ENCODE data around the gene G6PD.
"Not testable (repeated sequence)": the region's sequence is repeated elsewhere in the genome, so short reads cannot be mapped to it uniquely, and the experiment has no call there.

The G6PD gene

GRCh38 chrX:154546354-154547244 lies at the start of gene G6PD:
Gene G6PD, minus strand, starts transcription at chrX:154546846. Its CDS starts 691 bp downstream, at chrX:154546155.
- peak; percentile 29 for DNase-seq

DNA sequence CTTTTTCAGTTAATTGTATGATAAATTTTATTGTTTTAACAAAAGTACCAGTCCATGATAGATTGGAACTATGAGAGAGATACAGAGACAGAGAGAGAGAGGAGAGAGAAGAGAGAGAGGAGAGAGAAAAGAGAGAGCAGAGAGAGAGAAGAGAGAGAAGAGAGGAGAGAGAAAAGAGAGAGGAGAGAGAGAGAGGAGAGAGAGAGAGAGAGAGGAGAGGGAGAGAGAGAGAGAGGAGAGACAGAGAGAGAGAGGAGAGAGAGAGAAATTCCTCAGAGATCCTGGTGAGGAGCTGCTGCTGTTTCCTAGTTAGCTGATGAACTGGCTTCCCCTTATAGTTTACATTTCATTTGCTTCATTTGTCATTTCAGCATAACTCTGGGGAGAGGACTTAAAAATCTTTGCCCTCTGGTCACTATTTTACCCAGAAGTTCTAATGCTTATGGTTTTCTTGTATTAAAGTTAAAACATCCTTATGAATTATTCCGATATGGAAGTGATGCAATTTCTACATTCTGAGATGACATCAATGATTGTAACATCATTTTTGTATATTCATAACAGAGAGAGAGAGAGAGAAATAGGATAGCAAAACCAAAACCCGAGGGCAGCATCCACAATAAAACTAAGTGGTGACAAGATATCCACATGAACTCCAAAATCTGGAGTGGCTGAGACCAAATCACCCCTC lies 49.1 kb upstream of the G6PD start:
- no peak for DNase-seq

DNA sequence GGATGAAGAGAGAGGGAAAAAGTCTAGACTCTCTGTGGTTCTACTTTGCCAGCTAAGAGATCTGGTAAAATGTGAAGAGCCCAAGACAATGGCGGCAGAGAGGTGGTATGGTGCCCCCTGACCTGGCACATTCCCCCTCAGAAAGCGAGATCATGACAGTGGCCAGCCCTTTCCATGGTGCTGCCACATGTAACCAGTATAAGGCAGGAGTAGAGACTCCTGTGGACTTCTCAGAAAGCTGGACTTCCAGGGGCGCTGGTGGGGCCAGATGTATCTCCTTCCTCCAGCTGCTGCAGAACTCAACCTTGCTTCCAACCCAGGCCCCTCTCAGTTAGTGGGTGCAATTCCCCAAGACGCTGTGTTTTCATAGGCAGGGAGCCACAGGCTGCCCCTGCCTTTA lies 47.8 kb upstream of the G6PD start:
- DNase-seq = no peak

DNA sequence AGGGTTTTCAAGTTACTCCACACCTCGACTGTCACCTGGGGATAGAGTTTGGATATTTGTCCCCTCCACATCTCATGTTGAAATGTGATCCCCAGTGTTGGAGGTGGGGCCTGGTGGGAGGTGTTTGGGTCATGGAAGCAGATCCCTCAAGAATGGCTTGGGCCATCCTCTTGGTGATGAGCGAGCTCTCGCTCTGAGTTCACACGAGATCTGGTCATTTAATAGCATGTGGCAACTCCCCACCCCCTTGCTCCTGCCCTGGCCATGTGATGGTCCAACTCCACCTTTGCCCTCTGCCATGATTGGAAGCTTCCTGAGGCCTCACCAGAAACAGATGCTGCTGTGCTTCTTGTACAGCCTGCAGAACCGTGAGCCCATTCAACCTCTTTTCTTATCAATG lies 46.6 kb upstream of the G6PD start:
- DNase-seq = no peak

DNA sequence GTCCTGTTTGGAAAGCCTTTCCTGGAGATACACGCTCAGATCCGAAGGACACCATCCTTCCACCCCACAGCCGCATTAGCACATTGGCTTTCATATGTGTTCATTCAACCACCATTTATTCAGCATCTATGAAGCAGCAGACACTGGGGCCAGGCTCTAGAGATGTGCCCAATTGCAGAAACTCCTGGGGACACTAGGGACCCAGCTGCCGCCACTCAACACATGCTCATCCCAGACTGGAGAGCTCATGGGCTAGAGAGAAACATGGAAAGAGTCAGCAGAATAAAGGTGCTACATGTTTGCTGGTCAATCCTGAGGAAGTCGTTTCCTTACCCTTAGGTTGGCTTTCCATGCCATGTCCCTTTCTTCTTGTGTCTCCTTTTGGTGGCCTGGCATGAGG lies 45.9 kb upstream of the G6PD start:
- no peak for DNase-seq

DNA sequence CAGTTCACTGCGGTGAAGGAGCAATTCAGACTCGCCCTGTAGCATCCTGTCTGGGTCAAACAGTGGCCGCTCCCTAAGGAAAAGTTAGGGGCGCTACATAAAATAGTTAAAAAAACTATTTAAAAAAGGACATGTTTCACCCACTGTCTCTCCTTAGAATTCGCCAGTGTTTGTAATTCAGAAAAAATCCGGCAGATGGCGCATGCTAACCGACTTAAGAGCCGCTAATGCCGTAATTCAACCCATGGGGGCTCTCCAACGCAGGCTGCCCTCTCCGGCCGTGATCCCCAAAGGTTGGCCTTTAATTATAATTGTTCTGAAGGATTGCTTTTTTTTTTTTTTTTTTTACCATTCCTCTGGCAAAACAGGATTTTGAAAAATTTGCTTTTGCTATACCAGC lies 43.8 kb upstream of the G6PD start:
- DNase-seq = not testable (repeated sequence)

- not testable (repeated sequence) for DNase-seq
Observed at GRCh38 chrX:154584585-154585183, 38.0 kb upstream of the G6PD start, which contains the start of gene CTAG1A. Gene CTAG1A, plus strand, starts transcription at chrX:154585133. Its CDS starts 74 bp downstream, at chrX:154585207.

DNA sequence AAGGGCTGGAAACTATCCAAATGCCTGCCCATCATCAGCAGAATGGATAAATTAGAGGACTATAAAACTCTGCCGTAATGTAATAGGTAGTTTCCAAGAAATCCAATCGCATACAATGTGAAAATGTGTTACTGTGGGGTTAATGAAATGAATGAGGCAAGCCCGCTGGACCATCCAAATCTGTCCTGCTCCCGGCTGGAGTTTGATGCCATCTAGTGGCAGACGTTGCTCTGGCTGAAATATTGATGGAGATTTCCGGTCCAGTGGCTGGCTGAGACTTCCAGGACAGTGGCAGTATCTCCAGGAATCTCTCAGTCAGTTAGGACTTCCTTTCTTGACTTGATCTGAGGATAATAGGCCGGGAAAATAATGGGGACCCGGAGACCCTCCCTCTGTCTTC lies 36.3 kb upstream of the G6PD start:
- DNase-seq = not testable (repeated sequence)

GRCh38 chrX:154575076-154575475 lies 28.4 kb upstream of the G6PD start:
- not testable (repeated sequence) for DNase-seq

DNA sequence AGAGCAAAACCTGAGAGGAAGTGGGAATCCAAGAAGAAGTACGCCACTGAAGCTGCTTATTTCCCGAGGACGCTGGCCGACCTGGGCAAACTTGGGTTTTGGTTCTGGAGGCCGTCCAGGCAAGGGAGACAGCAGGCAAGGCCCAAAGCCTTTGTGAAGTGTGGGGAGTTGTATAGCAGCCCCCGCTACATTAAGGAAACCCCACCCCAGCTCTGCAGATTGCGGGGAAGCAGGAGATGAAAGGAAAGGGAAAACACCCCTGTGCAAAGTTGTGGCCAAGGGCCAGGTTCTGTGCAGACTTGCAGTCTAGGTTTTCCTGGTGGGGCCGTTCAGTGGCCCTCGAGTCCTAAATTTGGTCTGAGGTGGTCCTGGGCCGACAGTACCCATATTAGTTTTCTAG lies 26.4 kb upstream of the G6PD start:
- DNase-seq = not testable (repeated sequence)

- not testable (repeated sequence) for DNase-seq
Observed at GRCh38 chrX:154570361-154570760, 23.7 kb upstream of the G6PD start.

GRCh38 chrX:154562295-154562694 lies 15.6 kb upstream of the G6PD start:
- not testable (repeated sequence) for DNase-seq

DNA sequence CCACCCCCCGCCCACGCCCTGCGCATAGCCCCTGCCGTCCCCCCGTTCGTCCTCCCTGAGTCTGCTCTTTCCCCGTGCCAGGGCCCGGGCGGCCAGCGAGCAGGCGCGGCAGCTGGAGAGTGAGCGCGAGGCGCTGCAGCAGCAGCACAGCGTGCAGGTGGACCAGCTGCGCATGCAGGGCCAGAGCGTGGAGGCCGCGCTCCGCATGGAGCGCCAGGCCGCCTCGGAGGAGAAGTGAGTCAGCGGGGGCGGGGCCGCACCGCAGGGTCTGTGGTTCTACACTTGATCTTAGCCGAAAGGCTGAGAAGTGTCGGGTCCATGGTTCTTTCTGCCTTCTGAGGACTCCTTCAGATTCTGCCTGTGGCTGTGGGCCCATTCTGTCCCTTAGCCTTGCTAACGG lies 13.7 kb upstream of the G6PD start:
- not testable (repeated sequence) for DNase-seq

- not testable (repeated sequence) for DNase-seq
Observed at GRCh38 chrX:154558896-154559295, 12.2 kb upstream of the G6PD start.

DNA sequence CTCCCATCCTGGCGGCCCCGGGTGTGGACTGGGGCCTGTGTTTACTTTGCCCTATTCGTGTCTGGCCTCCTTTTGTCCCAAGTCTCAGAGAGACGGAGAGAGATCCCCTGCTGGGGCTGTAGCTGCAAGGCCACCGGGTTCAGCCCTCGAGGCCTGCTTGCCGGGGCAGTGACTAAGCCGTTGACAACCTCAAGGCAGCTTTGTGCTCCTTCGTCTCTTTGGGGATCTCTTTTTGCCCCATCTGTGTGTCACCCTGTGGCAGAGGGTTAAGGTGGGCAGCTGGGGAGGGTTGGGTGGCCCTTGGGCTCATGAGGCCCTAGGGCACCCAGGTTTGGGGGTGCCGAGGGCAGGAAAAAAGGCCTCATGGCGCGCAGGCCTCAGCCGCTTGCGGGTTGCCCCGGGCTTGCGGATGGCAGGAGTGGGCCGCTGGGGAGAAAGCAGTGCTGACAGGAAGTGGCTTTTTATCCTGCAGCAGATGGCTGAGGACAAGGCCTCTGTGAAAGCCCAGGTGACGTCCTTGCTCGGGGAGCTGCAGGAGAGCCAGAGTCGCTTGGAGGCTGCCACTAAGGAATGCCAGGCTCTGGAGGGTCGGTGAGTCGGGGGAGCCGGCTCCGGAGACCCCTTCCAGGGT lies 11.5 kb upstream of the G6PD start:
- not testable (repeated sequence) for DNase-seq

GRCh38 chrX:154552112-154552806 lies 5.6 kb upstream of the G6PD start:
- DNase-seq = not testable (repeated sequence)

- no peak for DNase-seq
Observed at GRCh38 chrX:154549766-154550165, 3.1 kb upstream of the G6PD start.

GRCh38 chrX:154548028-154548316 lies 1.3 kb upstream of the G6PD start:
- DNase-seq = no peak

- peak; percentile 56 for DNase-seq
Observed at GRCh38 chrX:154547245-154548027, 790 bp upstream of the G6PD start, which contains the start of gene IKBKG. Gene IKBKG, plus strand, starts transcription at chrX:154547620. Its CDS starts 4,383 bp downstream, at chrX:154552003.

DNA sequence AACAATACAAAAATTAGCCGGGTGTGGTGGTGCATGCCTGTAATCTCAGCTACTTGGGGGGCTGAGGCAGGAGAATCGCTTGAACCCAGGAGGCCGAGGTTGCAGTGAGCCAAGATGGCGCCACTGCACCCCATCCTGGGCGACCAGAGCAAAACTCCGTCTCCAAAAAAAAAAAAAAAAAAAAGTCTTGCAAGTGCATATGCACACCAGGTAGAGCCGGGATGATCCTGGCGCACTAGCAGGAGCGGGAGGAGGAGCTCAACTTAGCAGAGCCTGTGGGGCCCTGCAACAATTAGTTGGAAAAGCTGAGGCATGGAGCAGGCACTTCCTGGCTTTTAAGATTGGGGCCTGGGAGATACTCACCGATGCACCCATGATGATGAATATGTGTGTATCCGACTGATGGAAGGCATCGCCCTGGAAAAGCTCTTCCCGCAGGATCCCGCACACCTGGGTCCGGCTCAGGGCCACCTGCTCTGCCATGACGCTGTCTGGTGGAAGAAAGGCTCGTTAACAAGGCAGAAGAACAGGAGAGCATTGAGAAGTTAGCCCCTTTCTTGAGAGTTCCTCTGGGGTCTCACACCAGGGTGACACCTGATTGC lies 872 bp downstream of the G6PD start:
- no peak for DNase-seq
